Measurements from ENCODE around the gene TMCO1.
"Not testable (repeated sequence)": the region's sequence is repeated elsewhere in the genome, so short reads cannot be mapped to it uniquely, and the experiment has no call there.

TMCO1 gene

GRCh38 chr1:165686971-165687433 is 81.7 kb downstream of the TMCO1 start:
- DNase-seq (ENCODE audit: low read depth, low spot score): no peak

DNA sequence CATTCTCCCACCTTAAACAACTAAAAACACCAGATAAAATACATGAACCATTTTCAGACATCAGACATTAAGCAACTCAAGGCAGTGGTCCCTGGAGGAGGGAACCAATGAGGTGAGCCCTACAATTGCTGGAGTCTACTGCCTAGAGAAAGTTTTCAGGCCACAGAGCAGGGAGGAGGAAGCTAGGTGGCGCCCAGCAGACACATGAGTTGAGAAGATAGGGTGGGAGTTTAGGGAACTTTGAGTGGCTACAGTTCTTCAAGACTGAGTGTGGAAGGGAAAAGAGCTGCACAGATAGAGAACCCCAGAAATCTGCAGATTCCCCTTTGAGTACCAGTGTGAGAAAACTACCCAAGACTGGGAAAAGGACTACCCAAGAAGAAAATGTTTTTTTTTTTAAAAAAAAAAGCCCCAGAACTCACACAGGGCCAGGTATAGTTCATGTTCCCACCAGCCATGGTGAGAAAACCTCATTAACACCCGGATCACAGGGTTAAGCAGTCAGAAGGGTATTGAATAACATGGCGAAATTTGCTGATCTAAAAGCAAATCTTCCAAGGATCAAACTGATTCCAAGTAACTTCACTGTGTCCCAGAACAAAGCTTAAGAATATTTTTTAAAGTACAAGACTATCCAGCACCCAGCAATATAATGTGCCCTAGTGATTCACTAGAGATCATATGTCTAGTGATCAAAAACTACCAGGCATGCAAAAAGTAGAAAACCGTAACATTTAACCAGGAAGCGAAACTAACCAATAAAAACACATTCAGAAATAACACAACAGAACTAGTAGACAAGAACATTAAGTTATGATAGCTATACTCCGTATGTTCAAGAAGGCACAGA is 82.3 kb downstream of the TMCO1 start:
- no peak for DNase-seq (ENCODE audit: low read depth, low spot score)

- DNase-seq (ENCODE audit: low read depth, low spot score): no peak
These were observed 84.7 kb downstream of the TMCO1 start for GRCh38 chr1:165683848-165684485.

- not testable (repeated sequence) for DNase-seq (ENCODE audit: low read depth, low spot score)
These were observed 87.9 kb downstream of the TMCO1 start for GRCh38 chr1:165680773-165681172.

GRCh38 chr1:165680303-165680702 is 88.4 kb downstream of the TMCO1 start:
- no peak for DNase-seq (ENCODE audit: low read depth, low spot score)

GRCh38 chr1:165679282-165680036 is 89.2 kb downstream of the TMCO1 start:
- no peak for DNase-seq (ENCODE audit: low read depth, low spot score)

GRCh38 chr1:165678509-165678908 is 90.2 kb downstream of the TMCO1 start:
- DNase-seq (ENCODE audit: low read depth, low spot score): no peak

Data from astrocyte of the hippocampus (primary cell).